Progenitor cell of endocrine pancreas (in vitro differentiated cells): ENCODE results near the gene HOXB8. TPM values are rescaled to one million over a fixed set of nuclear protein-coding genes. Genes with fewer than 3 reads are reported as not detected.

Experiments used
- DNase-seq: peaks from one replicate; pipeline ENCODE4 v3.0.0; 2021; ENCODE audit warnings: low spot score; ENCODE audit not compliant: unreplicated experiment
- H3K27ac Mint-ChIP-seq: 2 replicates; pipeline ENCODE4 v1.8.0; 2021; ENCODE audit warnings: mild to moderate bottlenecking, moderate library complexity, mixed read lengths
- H3K27me3 Mint-ChIP-seq: 2 replicates; pipeline ENCODE4 v1.8.0; 2021; ENCODE audit warnings: mixed read lengths
- H3K36me3 Mint-ChIP-seq: 2 replicates; pipeline ENCODE4 v1.8.0; 2022; ENCODE audit warnings: mixed read lengths; ENCODE audit not compliant: insufficient read depth
- H3K4me1 Mint-ChIP-seq: 2 replicates; pipeline ENCODE4 v1.8.0; 2021; ENCODE audit warnings: low read depth, mixed read lengths
- H3K4me3 Mint-ChIP-seq: 2 replicates; pipeline ENCODE4 v1.8.0; 2021; ENCODE audit warnings: low read depth, mild to moderate bottlenecking, moderate library complexity, mixed read lengths
- H3K9me3 Mint-ChIP-seq: 2 replicates; pipeline ENCODE4 v1.8.0; 2021; ENCODE audit warnings: low read depth, mixed read lengths
- CTCF ChIP-seq: fragments of 200-600 bp; sonication (generic); IDR thresholded peaks from one replicate; pipeline ENCODE4 v1.5.0; 2021; ENCODE audit warnings: antibody characterized with exemption, mild to moderate bottlenecking; ENCODE audit not compliant: unreplicated experiment
- total RNA-seq: library from RNA; stranded (reverse); gene quantifications from 2 replicates; pipeline ENCODE4 v1.2.1, GENCODE V29; 2021

The HOXB8 gene
- total RNA-seq, 1 donor from 2014 or later: 1.1 TPM

- no peak overlapping the region for H3K27ac Mint-ChIP-seq
Measured at GRCh38 chr17:48625495-48626244, 10.6 kb upstream of the HOXB8 start.

GRCh38 chr17:48624544-48625494, 9.7 kb upstream of the HOXB8 start:
- Mint-ChIP-seq H3K27ac (no peak overlapping the region), H3K4me1 (peaks cover 4% of the 10 kb centered on the region), H3K9me3 (no peaks in the 10 kb centered on the region), H3K36me3 (no peaks in the 10 kb centered on the region), H3K27me3 (peaks cover 93% of the 10 kb centered on the region), H3K4me3 (no peak overlapping the region)
- DNase-seq: no peak
- TF ChIP-seq CTCF: no peak

More at GRCh38 chr17:48625495-48626244, 10.6 kb upstream of the HOXB8 start:
- no peak for TF ChIP-seq CTCF
- Mint-ChIP-seq H3K9me3 (no peaks in the 10 kb centered on the region), H3K36me3 (no peaks in the 10 kb centered on the region), H3K4me3 (no peak overlapping the region), H3K27me3 (peaks cover 93% of the 10 kb centered on the region), H3K4me1 (peaks cover 4% of the 10 kb centered on the region)
- no peak for DNase-seq

GRCh38 chr17:48624118-48624517, 9.0 kb upstream of the HOXB8 start:
- TF ChIP-seq CTCF: no peak
- Mint-ChIP-seq H3K4me1 (peaks cover 7% of the 10 kb centered on the region), H3K27ac (no peak overlapping the region), H3K4me3 (no peak overlapping the region), H3K27me3 (peaks cover 92% of the 10 kb centered on the region), H3K9me3 (no peaks in the 10 kb centered on the region), H3K36me3 (no peaks in the 10 kb centered on the region)
- no peak for DNase-seq

- Mint-ChIP-seq H3K36me3 (no peaks in the 10 kb centered on the region), H3K9me3 (no peaks in the 10 kb centered on the region), H3K27me3 (peaks cover 92% of the 10 kb centered on the region), H3K4me1 (peaks cover 7% of the 10 kb centered on the region), H3K27ac (no peak overlapping the region), H3K4me3 (no peak overlapping the region)
- no peak for TF ChIP-seq CTCF
- DNase-seq: no peak
Measured at GRCh38 chr17:48623583-48623982, 8.5 kb upstream of the HOXB8 start.

- no peaks in the 10 kb centered on the region for H3K9me3 Mint-ChIP-seq
- DNase-seq: no peak
- no peak overlapping the region for H3K27ac Mint-ChIP-seq
- no peak overlapping the region for H3K4me3 Mint-ChIP-seq
- TF ChIP-seq CTCF: no peak
- H3K4me1 Mint-ChIP-seq: peaks cover 7% of the 10 kb centered on the region
- peaks cover 92% of the 10 kb centered on the region for H3K27me3 Mint-ChIP-seq
- H3K36me3 Mint-ChIP-seq: no peaks in the 10 kb centered on the region
Measured at GRCh38 chr17:48622857-48623256, 7.8 kb upstream of the HOXB8 start.
